NCI-H748 treated with DMSO at 0.1 percent for 48 hours (cell line): ENCODE data around the gene ATXN1.

Experiments used
- DNase-seq: peaks from one replicate; lab custom pipeline; 2025; lab: John Stamatoyannopoulos, UW

ATXN1 gene

GRCh38 chr6:16743664-16744210 is 17.5 kb downstream of the ATXN1 start:
- no peak for DNase-seq

DNA sequence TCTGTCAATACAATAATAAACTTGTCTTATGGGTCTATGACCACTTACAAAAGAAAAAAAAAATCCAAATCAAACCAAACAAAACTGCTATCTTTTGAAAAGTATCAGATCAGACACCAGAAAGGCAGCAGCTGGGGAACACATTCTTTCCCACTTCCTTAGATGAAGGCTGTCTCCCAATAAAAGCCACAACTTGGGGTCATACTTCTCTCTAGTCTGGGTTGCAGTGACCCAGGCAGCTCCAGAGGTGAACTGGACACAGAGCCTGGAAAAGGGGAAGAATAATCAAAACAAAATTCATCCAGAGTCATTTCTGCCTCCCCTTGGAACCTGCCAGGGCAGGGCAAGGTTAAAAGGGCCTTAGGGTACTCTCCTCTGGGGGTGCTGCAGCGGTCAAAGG is 19.1 kb downstream of the ATXN1 start:
- DNase-seq, result no peak

GRCh38 chr6:16741112-16742016 is 19.9 kb downstream of the ATXN1 start:
- no peak for DNase-seq

- no peak for DNase-seq
Observed at GRCh38 chr6:16740097-16740496, 21.2 kb downstream of the ATXN1 start.

GRCh38 chr6:16739329-16739801 is 21.9 kb downstream of the ATXN1 start:
- DNase-seq, result no peak

DNA sequence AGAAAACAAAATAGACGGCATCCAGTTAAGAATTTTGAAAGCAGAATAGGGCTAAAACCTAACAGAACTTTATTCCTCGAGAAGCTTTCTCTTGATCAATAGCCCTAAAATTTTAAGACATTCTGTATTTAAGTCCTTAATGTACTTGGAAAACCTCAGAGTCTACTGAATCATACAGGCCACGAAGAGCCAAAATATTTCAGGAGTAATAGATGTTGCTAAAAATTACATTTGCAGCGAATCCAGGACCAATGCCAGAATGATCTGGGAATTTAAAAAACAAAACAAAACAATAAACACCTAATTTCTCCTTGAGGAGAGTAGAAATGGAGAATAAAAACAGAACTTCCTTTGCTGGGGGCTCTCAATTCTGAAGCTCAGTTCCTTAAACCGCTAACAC is 23.3 kb downstream of the ATXN1 start:
- DNase-seq, result no peak

- DNase-seq, result no peak
Observed at GRCh38 chr6:16736856-16737775, 24.1 kb downstream of the ATXN1 start.

GRCh38 chr6:16735014-16735413 is 26.2 kb downstream of the ATXN1 start:
- DNase-seq, result no peak

GRCh38 chr6:16733085-16733484 is 28.2 kb downstream of the ATXN1 start:
- no peak for DNase-seq

DNA sequence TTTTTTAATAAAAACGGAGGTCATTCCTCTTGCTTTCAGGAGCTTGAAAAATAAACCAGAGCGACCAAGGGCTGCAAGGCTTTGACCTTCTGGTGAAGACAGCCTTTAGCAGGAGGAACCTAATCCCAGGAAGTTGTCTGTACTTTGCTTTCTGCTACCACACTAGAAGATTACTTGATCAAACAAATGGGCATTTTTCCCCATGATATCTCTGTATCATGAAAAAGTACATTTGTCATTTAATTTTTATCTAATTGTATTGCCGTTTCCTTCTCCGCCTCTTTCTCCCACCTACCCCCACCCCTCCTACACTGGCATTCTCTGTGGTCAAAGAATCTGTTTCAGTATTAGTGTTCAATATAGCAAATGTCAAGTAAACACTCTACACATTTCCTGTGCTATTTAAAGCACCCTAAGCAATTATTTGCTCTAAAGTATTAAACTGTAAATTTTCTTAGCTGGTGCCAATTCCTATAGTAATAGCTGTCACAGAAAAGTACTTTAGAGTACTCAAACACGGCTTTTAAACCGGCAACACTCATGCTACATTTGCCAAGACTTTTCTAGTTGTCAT is 29.7 kb downstream of the ATXN1 start:
- DNase-seq, result no peak

DNA sequence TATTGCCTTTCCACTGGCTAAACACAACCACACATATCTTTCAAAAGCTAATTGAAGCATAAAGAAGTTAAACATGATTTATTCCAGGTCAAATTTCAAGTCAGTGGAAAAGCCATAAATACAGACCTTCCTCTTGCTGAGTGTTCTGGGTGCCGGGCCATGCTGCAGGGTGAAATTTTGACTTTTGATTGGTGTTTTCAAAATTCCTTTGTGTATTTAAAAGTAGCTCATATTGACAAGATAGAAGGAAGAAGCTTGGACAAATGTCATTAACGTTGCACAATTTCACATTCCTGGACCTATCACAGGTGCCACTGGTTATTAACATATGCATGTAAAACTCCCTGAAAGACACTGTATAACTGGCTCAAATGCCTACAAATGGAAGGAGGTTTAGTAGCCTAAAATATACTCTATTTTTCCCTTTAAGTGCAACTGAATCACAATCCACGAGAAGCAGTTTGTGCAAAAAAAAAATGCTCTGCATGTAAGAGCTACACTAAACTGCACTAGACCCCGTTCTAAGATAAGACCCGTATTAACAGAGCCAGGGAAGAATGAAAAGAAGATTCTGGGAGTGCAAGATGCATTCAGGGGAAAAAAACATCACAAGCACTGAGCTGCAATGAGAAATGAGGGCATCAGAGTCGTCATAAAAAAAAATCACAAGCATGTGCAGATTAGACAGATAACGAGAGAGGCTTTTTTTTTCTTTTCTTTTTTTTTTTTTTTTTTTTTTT is 30.4 kb downstream of the ATXN1 start:
- DNase-seq, result no peak

GRCh38 chr6:16729744-16730143 is 31.5 kb downstream of the ATXN1 start:
- DNase-seq, result no peak

DNA sequence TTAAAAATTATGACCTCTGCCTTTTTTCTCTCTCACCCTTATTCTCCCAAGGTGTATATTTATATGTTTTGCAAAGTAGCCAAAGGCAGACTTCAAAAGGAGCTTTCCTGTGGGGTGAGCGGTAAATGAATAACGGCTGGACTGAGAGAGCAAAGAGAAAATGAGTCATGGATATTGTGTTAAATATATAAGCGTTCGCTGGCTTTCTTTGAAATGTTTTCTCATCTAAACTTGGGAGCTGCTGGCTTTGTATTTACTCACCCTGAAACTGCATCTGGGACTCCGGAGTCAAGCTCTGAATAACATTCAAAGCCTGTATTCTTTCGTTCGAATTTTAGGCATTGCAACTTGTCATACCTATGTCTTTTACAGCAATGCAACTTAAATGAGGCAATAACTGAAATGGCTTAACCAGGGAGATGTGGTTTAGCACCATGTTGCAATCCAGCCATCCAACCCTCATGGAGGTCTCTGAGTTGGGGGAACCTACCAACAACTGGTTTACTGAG is 32.0 kb downstream of the ATXN1 start:
- DNase-seq, result no peak

DNA sequence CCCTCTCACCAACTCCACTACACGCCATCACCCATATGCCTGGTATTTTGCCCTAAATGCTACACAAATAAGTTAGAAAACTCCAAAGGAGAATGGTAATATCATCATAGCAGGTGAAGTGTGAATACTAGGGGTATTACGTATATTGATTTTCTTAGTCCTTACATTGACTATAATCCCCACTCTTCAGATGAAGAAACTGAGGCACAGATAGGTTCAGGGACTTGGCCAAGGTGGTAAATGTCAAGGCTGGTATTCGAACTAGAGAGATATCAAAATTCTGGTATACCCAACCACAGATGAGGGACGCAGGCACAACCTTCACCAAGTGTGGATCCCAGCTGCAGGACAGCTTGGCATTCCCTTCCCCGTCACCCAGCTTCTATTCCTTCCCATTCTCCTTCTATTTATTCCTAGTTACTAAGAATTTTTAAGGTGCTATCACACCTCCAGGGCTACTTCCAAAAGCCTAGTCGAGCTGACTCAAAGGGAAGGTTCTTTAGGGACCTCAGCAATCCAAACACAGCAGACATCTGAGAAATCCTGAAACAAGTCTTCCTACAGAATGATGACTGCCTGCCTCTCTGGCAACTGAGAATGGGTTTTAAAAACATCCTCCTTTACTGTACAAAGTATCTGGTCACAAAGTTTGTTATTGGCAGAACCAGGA is 32.6 kb downstream of the ATXN1 start:
- no peak for DNase-seq

DNA sequence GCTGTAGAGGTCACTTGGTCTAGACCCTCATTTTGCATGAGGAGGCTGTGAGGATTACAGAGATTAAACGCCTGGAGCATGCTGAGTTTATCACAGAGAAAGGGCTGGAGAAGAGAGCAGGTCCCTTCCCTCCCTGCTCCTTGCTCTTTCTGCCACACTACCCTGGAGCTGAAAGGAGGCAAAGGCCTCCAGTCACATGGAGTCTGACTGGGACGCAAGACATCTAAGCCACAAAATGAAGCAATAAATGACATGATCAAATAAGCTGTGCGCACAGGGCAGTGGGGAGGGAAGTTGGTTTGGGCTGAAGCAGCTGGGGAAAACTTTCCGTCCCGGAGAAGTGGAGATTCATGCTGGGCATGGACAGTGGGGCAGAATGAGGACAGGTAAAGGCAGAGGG is 33.3 kb downstream of the ATXN1 start:
- DNase-seq, result no peak

- DNase-seq, result no peak
Observed at GRCh38 chr6:16725145-16725864, 36.0 kb downstream of the ATXN1 start.

DNA sequence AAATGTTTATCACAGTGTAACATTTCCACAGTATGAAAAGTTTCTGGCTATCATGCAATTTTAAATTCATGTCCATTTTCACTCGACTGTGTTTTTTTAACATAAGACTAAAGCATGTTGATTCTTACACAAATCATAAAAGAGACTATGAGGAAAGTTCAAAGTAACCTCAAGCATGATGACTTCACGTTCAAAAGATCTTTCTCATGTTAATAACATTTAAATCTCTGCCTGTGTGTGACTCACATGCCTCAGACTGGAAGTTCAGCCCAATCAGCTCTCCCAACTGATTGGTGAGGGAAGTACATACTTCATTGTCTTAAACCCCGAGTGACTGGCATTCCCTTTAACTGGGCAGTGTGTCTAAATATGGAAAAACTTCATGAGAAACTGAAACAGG is 37.4 kb downstream of the ATXN1 start:
- no peak for DNase-seq

DNA sequence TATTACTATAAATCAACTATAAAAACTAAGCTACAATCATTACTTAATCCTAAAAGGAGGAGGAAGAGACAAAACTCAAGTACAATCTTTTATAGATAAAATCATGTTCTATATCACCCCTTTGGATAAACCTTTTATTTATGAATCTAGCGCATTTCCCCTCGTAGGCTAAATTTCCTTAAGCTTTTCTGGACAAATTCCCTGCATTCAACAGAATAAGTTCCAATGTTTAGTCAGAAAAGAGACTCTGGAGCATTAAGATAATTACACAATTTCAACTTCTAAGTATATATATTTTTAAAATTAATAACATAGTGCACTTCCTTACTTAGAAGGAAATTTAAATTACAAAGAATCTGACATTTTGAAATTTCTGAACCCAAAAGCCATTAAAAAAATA is 37.9 kb downstream of the ATXN1 start:
- no peak for DNase-seq

DNA sequence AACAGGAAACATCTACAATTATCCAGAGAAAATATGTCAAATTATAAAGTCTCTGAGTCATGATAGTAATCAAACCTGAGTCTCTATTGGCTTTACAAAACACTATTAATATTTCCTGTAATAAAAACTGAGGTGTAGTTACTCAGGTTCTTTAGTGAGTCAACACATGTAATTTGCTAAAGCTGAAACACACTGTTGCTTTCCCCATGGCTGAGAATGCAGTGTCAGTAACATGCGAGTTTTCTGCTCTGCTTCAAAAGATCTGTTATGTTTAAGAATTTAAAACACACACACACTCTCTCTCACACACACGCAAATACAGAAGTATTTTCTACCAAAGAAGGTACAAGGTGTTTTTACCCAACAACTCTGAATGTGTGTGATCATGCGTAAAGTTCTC is 38.6 kb downstream of the ATXN1 start:
- no peak for DNase-seq

- DNase-seq, result peak; percentile 90
Observed at GRCh38 chr6:16721977-16722376, 39.3 kb downstream of the ATXN1 start.
